GM12878 (cell line): ENCODE measurements around the gene CTNNA3. TPM values are rescaled to one million over a fixed set of nuclear protein-coding genes. Genes with fewer than 3 reads are reported as not detected.

ENCODE experiments used
- ATAC-seq: fragments of 200-7000 bp; cut with Tn5 transposase; 3 replicates; pipeline ENCODE4 v1.9.1; 2020; ENCODE audit warnings: mild to moderate bottlenecking, moderate library complexity
- BruUV-seq: library from RNA; stranded (reverse); fragments of 400-500 nt; replicated peaks from 2 replicates; lab custom pipeline; 2021; lab: Mats Ljungman, UMichigan
- CTCF ChIA-PET: fragments of 300-600 bp; sonication (Branson Sonifier 250); formaldehyde crosslinking; extraction: SDS; loops from one replicate; lab custom pipeline; 2021; ENCODE audit warnings: inconsistent platforms; lab: Yijun Ruan, JAX
- POLR2A ChIA-PET: fragments of 350-600 bp; formaldehyde crosslinking; extraction: SDS; loops from one replicate; lab custom pipeline; 2021; ENCODE audit warnings: inconsistent platforms; lab: Charles Lee
- RAD21 ChIA-PET: fragments of 300-600 bp; sonication (Branson Sonifier 250); formaldehyde crosslinking; loops from one replicate; lab custom pipeline; 2023; ENCODE audit warnings: antibody characterized with exemption; ENCODE audit not compliant: unreplicated experiment; lab: Charles Lee
- SMC1A ChIA-PET: fragments of 300-600 bp; sonication (Branson Sonifier 250); formaldehyde crosslinking; loops from one replicate; lab custom pipeline; 2023; ENCODE audit not compliant: unreplicated experiment, uncharacterized antibody; lab: Charles Lee
- DNase-seq: peaks from one replicate; pipeline ENCODE4 v3.0.0-alpha.2; 2011; ENCODE audit warnings: low read depth, low spot score
- FAIRE-seq: peaks from 3 replicates; lab custom pipeline; 2011; peaks lifted over from hg19 to GRCh38; lab: Jason Lieb, UNC
- H2AFZ ChIP-seq: 2 replicates; pipeline ENCODE4 v1.6.0; 2011; ENCODE audit warnings: low read depth, low read length, control low read depth; ENCODE audit not compliant: control insufficient read depth
- H3K27ac ChIP-seq: 2 replicates; pipeline ENCODE4 v1.5.1; 2011; ENCODE audit warnings: control low read depth; ENCODE audit not compliant: control insufficient read depth, insufficient read depth
- H3K27me3 ChIP-seq, 2 experiments: replicated peaks in 1 of 2; 2 replicates each; pipeline versions ENCODE4 v1.6.0 to v1.6.1; 2011; ENCODE audit warnings: low read length in 1 of 2; ENCODE audit not compliant: control insufficient read depth in 2 of 2, insufficient read depth in 2 of 2
- H3K36me3 ChIP-seq, 2 experiments: 2 replicates each; pipeline ENCODE4 v1.5.1; 2011; ENCODE audit warnings: low read length in 1 of 2; ENCODE audit not compliant: control insufficient read depth in 2 of 2, insufficient read depth in 2 of 2
- H3K4me1 ChIP-seq: 2 replicates; pipeline ENCODE4 v1.6.1; 2011; ENCODE audit warnings: mild to moderate bottlenecking, low read length, moderate library complexity, mixed read lengths; ENCODE audit not compliant: control insufficient read depth, insufficient read depth
- H3K4me2 ChIP-seq: 2 replicates; pipeline ENCODE4 v1.6.0; 2011; ENCODE audit warnings: control low read depth; ENCODE audit not compliant: control insufficient read depth, insufficient read depth
- H3K4me3 ChIP-seq: fragments of 200-600 bp; sonication (generic); 2 replicates; pipeline ENCODE4 v1.5.1; 2016
- H3K79me2 ChIP-seq: 2 replicates; pipeline ENCODE4 v1.6.0; 2011; ENCODE audit warnings: low read length; ENCODE audit not compliant: control insufficient read depth, insufficient read depth
- H3K9ac ChIP-seq: 2 replicates; pipeline ENCODE4 v1.8.0; 2011; ENCODE audit warnings: low read length, control low read depth, mixed read lengths; ENCODE audit not compliant: control insufficient read depth, insufficient read depth
- H3K9me3 ChIP-seq: replicated peaks from 3 replicates; pipeline ENCODE4 v1.5.1; 2011; ENCODE audit warnings: mild to moderate bottlenecking, low read length; ENCODE audit not compliant: control insufficient read depth, insufficient read depth
- H4K20me1 ChIP-seq: 2 replicates; pipeline ENCODE4 v1.6.0; 2011; ENCODE audit not compliant: control insufficient read depth, insufficient read depth
- BHLHE40 ChIP-seq, 2 experiments: fragments of 450-650 bp in 1 of 2; IDR thresholded peaks; 2 replicates each; pipeline ENCODE4 v1.6.1; 2011 to 2017; ENCODE audit warnings: low read depth in 2 of 2, borderline replicate concordance in 1 of 2, improper control_type of control experiment in 1 of 2, low read length in 1 of 2, mild to moderate bottlenecking in 1 of 2
- CHD4 ChIP-seq: fragments of 200-600 bp; sonication (generic); IDR thresholded peaks from 2 replicates; pipeline ENCODE4 v1.6.1; 2016; ENCODE audit warnings: mild to moderate bottlenecking
- EZH2 ChIP-seq: IDR thresholded peaks from 2 replicates; pipeline ENCODE4 v1.6.1; 2012; ENCODE audit warnings: low read depth, mild to moderate bottlenecking, control low read depth, inconsistent platforms, low read length, borderline replicate concordance; ENCODE audit not compliant: control insufficient read depth
- RUNX3 ChIP-seq: IDR thresholded peaks from 2 replicates; pipeline ENCODE4 v1.6.1; 2012; ENCODE audit warnings: low read length, inconsistent platforms
- WGBS: methylation state at CpG from one replicate; pipeline ENCODE4 v1.1.6; 2016; ENCODE audit warnings: low lambda C conversion rate; ENCODE audit not compliant: insufficient replicate concordance, insufficient coverage; ENCODE audit errors: missing lambda C conversion rate; 5-methylcytosine and 5-hydroxymethylcytosine counted together
- in situ Hi-C: fragments of 300-500 bp; cut with MboI; formaldehyde crosslinking; loops from 9 replicates; pipeline ENCODE4 v1.14.3; 2018; ENCODE audit warnings: mixed read lengths
- intact Hi-C: fragments of 100-400 bp; cut with micrococcal nuclease; formaldehyde crosslinking; loops from one replicate; pipeline ENCODE4 v1.14.2; 2022; ENCODE audit not compliant: unreplicated experiment
- polyA plus RNA-seq, 11 experiments: library from polyadenylated mRNA; depleted of rRNA in 4 of 11; unstranded in 6 of 11; stranded (reverse) in 5 of 11; fragments of >200 nt; fragmentation: Nextera tagmentation in 4 of 11; fragmentation: Illumina TruSeq in 1 of 11; extraction: Ambion mirVana in 4 of 11; extraction: Trizol in 1 of 11; gene quantifications; 1 replicate in 1 of 11; 2 replicates in 10 of 11; pipeline versions ENCODE4 v1.2.1 to v1.2.3, GENCODE V29; 2011 to 2016; ENCODE audit warnings: inconsistent platforms in 2 of 11, missing spikeins in 2 of 11, low read depth in 1 of 11
- total RNA-seq, 4 experiments: library from RNA; depleted of rRNA in 3 of 4; stranded (reverse); fragments of >200 nt in 3 of 4; fragmentation: Illumina TruSeq in 1 of 4; extraction: Trizol in 1 of 4; gene quantifications; 2 replicates each; pipeline versions ENCODE4 v1.2.1 to v1.2.3, GENCODE V29; 2013 to 2021
- TF ChIP-seq, protein P1 (sequence below): fragments of 450-650 bp; formaldehyde crosslinking; IDR thresholded peaks from 2 replicates; pipeline ENCODE4 v1.5.0; 2022; ENCODE audit warnings: mild to moderate bottlenecking, missing genetic modification characterization
- TF ChIP-seq, protein P2 (sequence below): fragments of 450-650 bp; formaldehyde crosslinking; IDR thresholded peaks from 2 replicates; pipeline ENCODE4 v1.4.0; 2020; ENCODE audit warnings: mild to moderate bottlenecking, moderate library complexity
- TF ChIP-seq, protein P3 (sequence below): fragments of 450-650 bp; IDR thresholded peaks from 2 replicates; pipeline ENCODE4 v1.6.1; 2017; ENCODE audit warnings: mild to moderate bottlenecking, low read depth, inconsistent platforms; ENCODE audit not compliant: poor library complexity, severe bottlenecking

CTNNA3 gene
- total and polyA plus RNA-seq, 10 of the 15 experiments (the other 5 are each of a cell fraction or from before 2014, with no cell fraction given): under 0.01 to 4.5 (median 0.22) TPM; not detected in 2

DNA sequence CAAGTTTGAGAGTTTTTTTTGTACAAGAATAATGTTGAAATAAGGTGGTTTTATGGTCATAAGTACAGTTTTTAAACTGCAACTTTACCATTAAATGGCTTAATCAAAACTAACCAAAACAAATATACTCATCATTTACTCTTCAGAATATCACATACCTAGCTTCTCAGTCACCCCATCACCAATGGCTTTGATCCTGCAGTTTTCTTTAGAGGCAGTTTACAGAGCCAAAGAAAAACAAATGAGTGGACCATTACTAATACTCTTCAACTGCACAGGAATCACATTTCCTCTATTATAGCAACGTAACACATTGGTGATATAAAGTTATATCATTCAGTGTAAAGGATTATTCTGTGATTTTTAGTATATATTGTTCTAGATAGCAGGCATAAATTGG lies 1346.3 kb downstream of the CTNNA3 start:
- RAD21 ChIA-PET: no interaction called here
- TF ChIP-seq CHD4 (no peak), RUNX3 (no peak), BHLHE40 (IDR thresholded peaks at IDR 0.05; ENCODE audit: borderline replicate concordance in 1 of 2, low read depth in 2 of 2, low read length in 1 of 2) (no peak), EZH2 (no peak)
- TF ChIP-seq, protein P1, sequence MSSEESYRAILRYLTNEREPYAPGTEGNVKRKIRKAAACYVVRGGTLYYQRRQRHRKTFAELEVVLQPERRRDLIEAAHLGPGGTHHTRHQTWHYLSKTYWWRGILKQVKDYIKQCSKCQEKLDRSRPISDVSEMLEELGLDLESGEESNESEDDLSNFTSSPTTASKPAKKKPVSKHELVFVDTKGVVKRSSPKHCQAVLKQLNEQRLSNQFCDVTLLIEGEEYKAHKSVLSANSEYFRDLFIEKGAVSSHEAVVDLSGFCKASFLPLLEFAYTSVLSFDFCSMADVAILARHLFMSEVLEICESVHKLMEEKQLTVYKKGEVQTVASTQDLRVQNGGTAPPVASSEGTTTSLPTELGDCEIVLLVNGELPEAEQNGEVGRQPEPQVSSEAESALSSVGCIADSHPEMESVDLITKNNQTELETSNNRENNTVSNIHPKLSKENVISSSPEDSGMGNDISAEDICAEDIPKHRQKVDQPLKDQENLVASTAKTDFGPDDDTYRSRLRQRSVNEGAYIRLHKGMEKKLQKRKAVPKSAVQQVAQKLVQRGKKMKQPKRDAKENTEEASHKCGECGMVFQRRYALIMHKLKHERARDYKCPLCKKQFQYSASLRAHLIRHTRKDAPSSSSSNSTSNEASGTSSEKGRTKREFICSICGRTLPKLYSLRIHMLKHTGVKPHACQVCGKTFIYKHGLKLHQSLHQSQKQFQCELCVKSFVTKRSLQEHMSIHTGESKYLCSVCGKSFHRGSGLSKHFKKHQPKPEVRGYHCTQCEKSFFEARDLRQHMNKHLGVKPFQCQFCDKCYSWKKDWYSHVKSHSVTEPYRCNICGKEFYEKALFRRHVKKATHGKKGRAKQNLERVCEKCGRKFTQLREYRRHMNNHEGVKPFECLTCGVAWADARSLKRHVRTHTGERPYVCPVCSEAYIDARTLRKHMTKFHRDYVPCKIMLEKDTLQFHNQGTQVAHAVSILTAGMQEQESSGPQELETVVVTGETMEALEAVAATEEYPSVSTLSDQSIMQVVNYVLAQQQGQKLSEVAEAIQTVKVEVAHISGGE (CRISPR knock-in tag): no peak
- TF ChIP-seq, protein P2, sequence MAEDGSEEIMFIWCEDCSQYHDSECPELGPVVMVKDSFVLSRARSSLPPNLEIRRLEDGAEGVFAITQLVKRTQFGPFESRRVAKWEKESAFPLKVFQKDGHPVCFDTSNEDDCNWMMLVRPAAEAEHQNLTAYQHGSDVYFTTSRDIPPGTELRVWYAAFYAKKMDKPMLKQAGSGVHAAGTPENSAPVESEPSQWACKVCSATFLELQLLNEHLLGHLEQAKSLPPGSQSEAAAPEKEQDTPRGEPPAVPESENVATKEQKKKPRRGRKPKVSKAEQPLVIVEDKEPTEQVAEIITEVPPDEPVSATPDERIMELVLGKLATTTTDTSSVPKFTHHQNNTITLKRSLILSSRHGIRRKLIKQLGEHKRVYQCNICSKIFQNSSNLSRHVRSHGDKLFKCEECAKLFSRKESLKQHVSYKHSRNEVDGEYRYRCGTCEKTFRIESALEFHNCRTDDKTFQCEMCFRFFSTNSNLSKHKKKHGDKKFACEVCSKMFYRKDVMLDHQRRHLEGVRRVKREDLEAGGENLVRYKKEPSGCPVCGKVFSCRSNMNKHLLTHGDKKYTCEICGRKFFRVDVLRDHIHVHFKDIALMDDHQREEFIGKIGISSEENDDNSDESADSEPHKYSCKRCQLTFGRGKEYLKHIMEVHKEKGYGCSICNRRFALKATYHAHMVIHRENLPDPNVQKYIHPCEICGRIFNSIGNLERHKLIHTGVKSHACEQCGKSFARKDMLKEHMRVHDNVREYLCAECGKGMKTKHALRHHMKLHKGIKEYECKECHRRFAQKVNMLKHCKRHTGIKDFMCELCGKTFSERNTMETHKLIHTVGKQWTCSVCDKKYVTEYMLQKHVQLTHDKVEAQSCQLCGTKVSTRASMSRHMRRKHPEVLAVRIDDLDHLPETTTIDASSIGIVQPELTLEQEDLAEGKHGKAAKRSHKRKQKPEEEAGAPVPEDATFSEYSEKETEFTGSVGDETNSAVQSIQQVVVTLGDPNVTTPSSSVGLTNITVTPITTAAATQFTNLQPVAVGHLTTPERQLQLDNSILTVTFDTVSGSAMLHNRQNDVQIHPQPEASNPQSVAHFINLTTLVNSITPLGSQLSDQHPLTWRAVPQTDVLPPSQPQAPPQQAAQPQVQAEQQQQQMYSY: no peak
- TF ChIP-seq, protein P3, sequence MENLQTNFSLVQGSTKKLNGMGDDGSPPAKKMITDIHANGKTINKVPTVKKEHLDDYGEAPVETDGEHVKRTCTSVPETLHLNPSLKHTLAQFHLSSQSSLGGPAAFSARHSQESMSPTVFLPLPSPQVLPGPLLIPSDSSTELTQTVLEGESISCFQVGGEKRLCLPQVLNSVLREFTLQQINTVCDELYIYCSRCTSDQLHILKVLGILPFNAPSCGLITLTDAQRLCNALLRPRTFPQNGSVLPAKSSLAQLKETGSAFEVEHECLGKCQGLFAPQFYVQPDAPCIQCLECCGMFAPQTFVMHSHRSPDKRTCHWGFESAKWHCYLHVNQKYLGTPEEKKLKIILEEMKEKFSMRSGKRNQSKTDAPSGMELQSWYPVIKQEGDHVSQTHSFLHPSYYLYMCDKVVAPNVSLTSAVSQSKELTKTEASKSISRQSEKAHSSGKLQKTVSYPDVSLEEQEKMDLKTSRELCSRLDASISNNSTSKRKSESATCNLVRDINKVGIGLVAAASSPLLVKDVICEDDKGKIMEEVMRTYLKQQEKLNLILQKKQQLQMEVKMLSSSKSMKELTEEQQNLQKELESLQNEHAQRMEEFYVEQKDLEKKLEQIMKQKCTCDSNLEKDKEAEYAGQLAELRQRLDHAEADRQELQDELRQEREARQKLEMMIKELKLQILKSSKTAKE: no peak
- Histone ChIP-seq H3K4me1 (no peaks in the 10 kb centered on the region), H3K79me2 (no peaks in the 10 kb centered on the region), H3K27ac (no peak overlapping the region), H3K27me3 (no peaks in the 10 kb centered on the region), H2AFZ (no peak overlapping the region), H3K36me3 (no peaks in the 10 kb centered on the region), H3K4me2 (no peak overlapping the region), H3K4me3 (no peak overlapping the region), H4K20me1 (no peaks in the 10 kb centered on the region), H3K9me3 (no peaks in the 10 kb centered on the region), H3K9ac (no peak overlapping the region)
- in situ Hi-C loops (no loop called here), intact Hi-C loops (no loop called here)
- DNase-seq (no peak), ATAC-seq (no peak), FAIRE-seq (no peak)
- no TSS peak for BruUV-seq
- CTCF ChIA-PET: no interaction called here
- POLR2A ChIA-PET: no interaction called here
- 0% methylated on average over 1 of the region's 1 CpG for WGBS
- SMC1A ChIA-PET: no interaction called here
